Stimulated activated effector memory CD8-positive, alpha-beta T cell treated with anti-CD3 and anti-CD28 coated beads, Interleukin-12 subunit alpha, Interleukin-12 subunit beta, amount 100 ng/mL, for 72 hours (primary cell): ENCODE data around the gene FKBP15.
"Not testable (repeated sequence)": the region's sequence is repeated elsewhere in the genome, so short reads cannot be mapped to it uniquely, and the experiment has no call there.

ENCODE experiments used
- ATAC-seq: fragments of 150-1000 bp; cut with Tn5 transposase; 2 replicates; pipeline ENCODE4 v1.10.0; 2021
- DNase-seq, 2 donors: peaks; one replicate each; pipeline ENCODE4 v3.0.0; 2021 to 2022; ENCODE audit warnings: low spot score in 2 of 2
- H3K27ac Mint-ChIP-seq: one replicate; pipeline ENCODE4 v1.8.0; 2022; ENCODE audit warnings: mild to moderate bottlenecking, mixed read lengths
- H3K36me3 Mint-ChIP-seq: one replicate; pipeline ENCODE4 v1.8.0; 2022; ENCODE audit warnings: mild to moderate bottlenecking, mixed read lengths
- H3K4me1 Mint-ChIP-seq: one replicate; pipeline ENCODE4 v1.8.0; 2022; ENCODE audit warnings: mixed read lengths
- H3K4me3 Mint-ChIP-seq: one replicate; pipeline ENCODE4 v1.8.0; 2022; ENCODE audit warnings: mild to moderate bottlenecking, mixed read lengths
- H3K9me3 Mint-ChIP-seq: one replicate; pipeline ENCODE4 v1.8.0; 2022; ENCODE audit warnings: mixed read lengths

The FKBP15 gene

DNA sequence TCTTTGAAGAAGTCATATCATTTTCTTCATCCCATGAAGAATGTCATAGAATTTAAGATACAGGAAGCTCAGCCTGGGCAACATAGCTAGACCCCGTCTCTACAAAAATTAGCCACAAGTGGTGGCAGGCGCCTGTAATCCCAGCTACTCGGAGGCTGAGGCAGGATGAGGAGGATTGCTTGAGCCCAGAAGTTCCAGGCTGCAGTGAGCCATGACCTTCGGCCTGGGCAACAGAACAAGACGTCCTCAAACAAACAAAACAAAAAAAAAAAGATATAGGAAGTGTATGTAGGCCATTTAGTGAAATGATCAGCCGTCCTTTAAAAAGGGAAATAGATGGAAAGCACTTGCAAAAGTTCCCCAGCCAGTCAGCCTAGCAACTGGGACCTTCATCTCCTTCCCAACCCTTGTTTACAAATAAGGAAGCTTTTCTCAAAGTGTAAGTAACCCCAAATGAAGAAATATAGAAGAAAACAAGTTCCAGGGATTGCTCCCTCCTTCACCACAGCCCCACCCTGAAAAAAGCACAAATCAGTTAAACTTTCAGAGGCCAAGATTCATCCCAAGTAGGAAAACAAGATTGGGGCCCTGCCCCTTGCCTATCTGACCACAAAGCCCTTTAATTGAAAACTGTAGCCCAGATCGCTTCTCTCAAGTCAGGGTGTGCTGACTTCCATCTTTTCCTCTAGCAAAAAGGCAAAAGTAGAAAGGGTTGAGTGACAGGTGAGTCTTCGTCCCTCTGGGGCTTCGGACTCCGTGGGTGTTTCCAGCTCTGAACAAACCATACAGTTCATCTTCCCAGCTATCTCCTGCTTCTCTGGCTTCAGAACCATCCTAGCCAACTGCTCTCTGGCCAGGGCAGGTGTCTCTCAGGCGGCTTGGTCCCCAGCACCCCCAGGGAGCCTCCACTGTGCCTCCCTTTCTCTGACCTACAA, 69.1 kb downstream of the FKBP15 start:
- H3K36me3 Mint-ChIP-seq: peaks cover 3% of the 10 kb centered on the region
- peak overlapping the region; percentile 71 for H3K4me3 Mint-ChIP-seq
- peaks cover 51% of the 10 kb centered on the region for H3K4me1 Mint-ChIP-seq
- H3K9me3 Mint-ChIP-seq: no peaks in the 10 kb centered on the region
- ATAC-seq (no peak), DNase-seq (no peak)
- peak overlapping the region; percentile 84 for H3K27ac Mint-ChIP-seq

DNA sequence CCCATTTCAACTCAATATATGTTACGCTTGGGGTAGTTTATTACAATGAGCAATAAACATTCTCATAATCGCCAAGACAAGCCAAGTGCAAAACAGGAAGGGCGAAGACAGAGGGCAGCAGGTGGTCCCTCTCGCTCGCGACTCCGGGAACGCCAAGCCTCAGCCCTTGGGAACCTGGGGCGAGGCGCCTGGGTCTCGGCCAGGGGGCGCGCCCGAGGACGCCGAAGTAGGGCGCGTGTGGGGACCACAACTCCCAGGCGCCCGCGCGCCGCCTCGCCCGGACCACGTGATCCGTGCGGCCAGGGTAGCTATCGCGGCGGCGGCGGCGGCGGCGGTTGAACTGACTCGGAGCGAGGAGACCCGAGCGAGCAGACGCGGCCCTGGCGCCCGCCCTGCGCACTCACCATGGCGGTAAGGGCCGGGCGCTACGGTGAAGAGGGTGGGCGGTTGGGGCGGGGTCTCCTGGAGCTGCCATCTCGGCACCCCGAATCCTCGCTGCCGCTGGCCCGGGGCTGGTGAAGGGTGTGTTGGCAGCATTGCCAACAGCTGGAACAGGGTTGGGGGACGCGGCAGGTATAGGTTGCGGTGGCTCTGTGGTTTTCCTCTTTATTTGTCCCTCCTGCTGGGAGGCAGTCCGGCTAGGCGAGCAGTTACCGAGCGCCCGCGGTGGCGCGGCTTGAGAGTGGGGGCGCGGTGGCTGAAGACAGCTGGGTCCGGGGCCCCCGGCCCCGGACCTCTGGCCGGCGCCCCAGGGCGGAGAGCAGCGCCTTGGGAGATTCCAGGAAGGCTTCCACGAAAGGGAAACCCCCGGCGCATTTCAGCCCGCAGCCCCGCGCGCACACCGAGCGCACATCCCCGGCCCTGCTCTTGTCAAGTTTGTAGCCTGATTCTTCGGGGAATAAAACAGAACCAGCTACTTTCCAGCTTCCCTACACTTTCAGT, 70.1 kb downstream of the FKBP15 start, which contains the start of gene SLC31A2:
SLC31A2 (plus strand) TSS at position 338 of the 942 bp plus-strand sequence; CDS start at position 406, 68 bp downstream.
- peak; percentile 84 to 91 for DNase-seq
- Mint-ChIP-seq H3K4me1 (peaks cover 41% of the 10 kb centered on the region), H3K9me3 (no peaks in the 10 kb centered on the region), H3K27ac (peak within 1 kb of the TSS; percentile 84), H3K4me3 (peak within 1 kb of the TSS; percentile 71), H3K36me3 (no peaks in the 10 kb centered on the region)
- peak; percentile 96 for ATAC-seq

DNA sequence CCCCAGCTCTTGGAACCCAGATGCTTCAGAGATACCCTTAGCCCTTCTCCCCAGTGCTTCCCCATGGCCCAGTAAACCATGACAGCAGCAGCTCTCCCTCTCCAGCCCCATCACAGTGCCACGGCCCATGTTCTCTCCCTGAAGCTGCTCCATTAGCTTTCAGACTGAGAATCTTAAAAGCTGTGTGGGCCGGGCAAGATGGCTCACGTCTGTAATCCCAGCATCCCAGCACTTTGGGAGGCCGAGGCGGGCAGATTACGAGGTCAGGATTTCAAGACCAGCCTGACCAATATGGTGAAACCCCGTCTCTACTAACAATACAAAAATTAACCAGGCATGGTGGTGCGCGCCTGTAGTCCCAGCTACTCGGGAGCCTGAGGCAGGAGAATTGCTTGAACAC, 71.5 kb downstream of the FKBP15 start:
- H3K36me3 Mint-ChIP-seq, H3K4me3 Mint-ChIP-seq, H3K27ac Mint-ChIP-seq, ATAC-seq, H3K9me3 Mint-ChIP-seq, DNase-seq: not testable (repeated sequence)
- H3K4me1 Mint-ChIP-seq: peaks cover 27% of the 10 kb centered on the region

DNA sequence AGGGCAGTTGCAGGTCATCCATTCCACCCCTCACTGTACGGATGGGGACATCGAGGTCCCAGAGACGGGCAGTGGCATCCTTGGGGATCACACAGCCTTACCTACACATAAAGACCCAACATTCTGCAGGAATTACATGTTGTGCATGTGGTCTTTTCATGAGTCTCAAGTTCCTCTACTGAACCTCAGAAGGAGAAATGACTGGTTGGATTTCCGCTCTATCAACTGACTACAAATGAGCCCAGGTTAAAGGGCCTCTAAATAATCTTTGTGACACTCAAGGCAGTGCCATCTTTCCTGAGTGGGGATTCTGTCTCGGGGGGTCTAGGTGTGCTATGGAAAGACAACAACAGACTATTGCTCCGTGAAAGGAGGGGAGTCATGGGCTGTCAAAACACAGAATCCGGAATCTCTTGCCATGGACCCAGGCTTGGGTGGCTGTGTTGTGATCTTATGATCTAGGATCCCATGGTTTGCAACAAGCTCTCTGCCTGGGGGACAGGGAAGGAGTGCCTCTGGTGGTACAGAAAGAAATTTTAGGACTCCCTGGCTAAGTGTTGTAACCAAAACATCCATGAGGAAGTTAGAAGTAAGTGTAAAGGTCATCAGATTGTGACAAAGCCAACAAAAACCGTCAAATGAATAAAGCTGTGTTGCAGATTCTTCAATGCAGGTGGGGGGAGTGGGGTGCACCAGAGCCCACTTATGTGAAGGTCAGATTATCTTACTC, 72.1 kb downstream of the FKBP15 start:
- ATAC-seq (no peak), DNase-seq (no peak)
- Mint-ChIP-seq H3K27ac (no peak overlapping the region), H3K4me3 (no peak overlapping the region), H3K4me1 (peaks cover 22% of the 10 kb centered on the region), H3K9me3 (no peaks in the 10 kb centered on the region), H3K36me3 (no peaks in the 10 kb centered on the region)

DNA sequence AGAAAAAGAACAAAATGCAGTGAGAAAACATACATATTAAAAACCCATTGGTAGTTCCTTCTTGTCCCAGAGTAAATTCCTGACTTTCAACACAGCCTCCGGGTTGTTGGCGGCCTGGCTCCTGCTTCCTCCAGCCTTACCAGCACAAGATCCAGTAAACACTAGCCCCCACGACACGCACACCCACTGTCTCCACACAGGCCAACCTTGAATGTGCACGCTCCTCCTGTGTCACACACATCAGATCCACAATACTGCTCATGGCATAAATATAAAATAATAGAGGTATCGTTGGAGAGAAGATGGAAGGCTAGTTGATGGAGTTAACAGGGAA, 72.7 kb downstream of the FKBP15 start:
- Mint-ChIP-seq H3K27ac (no peak overlapping the region), H3K4me1 (peaks cover 16% of the 10 kb centered on the region), H3K36me3 (no peaks in the 10 kb centered on the region), H3K9me3 (no peaks in the 10 kb centered on the region), H3K4me3 (no peak overlapping the region)
- DNase-seq (no peak), ATAC-seq (no peak)

DNA sequence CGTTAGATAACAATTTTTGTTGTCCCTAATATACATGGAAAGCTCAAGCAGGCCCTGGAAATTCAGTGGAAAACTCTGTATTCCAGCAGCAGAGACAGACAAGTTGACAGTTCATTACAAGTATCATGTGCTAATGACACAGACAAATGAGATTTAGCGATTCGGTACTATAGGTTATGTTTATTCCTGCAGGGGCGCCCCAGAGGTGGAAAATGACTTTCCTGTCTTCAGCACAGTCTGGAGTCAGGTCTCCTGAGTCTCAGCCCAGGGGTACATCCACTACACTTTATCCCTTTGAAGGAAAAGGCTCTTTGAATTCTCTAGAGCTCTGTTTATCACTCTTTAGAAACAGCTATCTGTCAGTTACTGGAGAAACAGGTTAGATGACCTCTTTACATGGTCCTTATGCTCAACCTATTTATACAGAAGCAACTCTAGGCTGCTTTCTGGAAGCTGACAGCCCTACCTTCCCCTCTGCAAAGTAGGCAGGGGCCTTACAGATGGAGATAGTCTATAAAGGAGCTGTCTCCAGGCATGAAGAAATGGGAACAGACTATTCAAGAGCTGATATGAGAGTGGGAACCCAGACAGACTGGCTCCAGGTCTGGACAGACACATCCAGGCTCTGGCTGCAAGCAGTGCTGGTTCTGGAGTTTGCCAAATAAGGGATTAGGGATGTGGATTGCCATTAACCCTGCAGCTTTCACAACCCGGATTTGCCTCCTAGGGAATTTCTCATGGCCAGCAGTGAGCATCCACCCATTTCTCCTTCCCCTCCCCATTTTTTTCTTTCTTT, 77.4 kb downstream of the FKBP15 start:
- ATAC-seq (no peak), DNase-seq (no peak)
- no peak overlapping the region for H3K4me3 Mint-ChIP-seq

DNA sequence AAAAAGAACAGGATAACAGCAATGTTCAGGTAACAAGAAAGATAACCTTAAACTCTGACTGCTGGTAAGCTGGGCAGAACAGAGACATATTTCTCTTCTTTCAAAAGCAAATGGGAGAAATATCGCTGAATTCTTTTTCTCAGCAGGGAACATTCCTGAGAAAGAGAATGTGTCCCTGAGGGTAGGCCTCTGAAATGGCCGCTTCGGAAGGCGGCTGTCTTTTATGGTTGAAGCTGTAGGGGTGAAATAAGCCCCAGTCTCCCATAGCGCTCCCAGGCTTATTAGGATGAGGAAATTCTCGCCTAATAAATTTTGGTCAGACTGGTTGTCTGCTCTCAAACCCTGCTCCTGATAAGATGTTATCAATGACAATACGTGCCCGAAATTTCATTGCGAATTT, 80.2 kb downstream of the FKBP15 start:
- not testable (repeated sequence) for DNase-seq, H3K9me3 Mint-ChIP-seq, H3K4me3 Mint-ChIP-seq, ATAC-seq, H3K27ac Mint-ChIP-seq, H3K4me1 Mint-ChIP-seq, H3K36me3 Mint-ChIP-seq

More for the DNA sequence above, 77.4 kb downstream of the FKBP15 start:
- no peak overlapping the region for H3K27ac Mint-ChIP-seq
- no peaks in the 10 kb centered on the region for H3K9me3 Mint-ChIP-seq
- no peaks in the 10 kb centered on the region for H3K4me1 Mint-ChIP-seq
- H3K36me3 Mint-ChIP-seq: no peaks in the 10 kb centered on the region

DNA sequence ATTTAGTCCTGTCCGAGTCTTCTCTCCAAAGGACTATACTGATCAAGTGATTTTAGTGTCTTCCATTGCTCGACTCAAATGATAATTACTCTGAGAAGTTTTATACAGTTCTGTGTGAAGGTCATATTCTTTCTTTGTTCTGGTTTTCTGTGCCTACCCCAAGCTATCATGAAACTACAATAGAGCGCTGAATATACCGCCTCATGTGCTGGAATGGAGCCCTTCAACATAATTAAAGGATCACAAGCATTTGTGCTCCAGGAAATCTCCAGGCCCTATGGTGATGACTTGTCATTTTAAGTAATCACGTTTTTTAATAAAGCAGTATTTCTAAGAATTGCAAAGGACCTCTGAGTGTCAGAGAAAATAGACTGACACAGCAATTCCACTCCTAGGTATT, 81.1 kb downstream of the FKBP15 start:
- H3K4me3 Mint-ChIP-seq: no peak overlapping the region
- H3K36me3 Mint-ChIP-seq: no peaks in the 10 kb centered on the region
- H3K27ac Mint-ChIP-seq: no peak overlapping the region
- DNase-seq (no peak), ATAC-seq (no peak)
- no peaks in the 10 kb centered on the region for H3K4me1 Mint-ChIP-seq
- no peaks in the 10 kb centered on the region for H3K9me3 Mint-ChIP-seq

DNA sequence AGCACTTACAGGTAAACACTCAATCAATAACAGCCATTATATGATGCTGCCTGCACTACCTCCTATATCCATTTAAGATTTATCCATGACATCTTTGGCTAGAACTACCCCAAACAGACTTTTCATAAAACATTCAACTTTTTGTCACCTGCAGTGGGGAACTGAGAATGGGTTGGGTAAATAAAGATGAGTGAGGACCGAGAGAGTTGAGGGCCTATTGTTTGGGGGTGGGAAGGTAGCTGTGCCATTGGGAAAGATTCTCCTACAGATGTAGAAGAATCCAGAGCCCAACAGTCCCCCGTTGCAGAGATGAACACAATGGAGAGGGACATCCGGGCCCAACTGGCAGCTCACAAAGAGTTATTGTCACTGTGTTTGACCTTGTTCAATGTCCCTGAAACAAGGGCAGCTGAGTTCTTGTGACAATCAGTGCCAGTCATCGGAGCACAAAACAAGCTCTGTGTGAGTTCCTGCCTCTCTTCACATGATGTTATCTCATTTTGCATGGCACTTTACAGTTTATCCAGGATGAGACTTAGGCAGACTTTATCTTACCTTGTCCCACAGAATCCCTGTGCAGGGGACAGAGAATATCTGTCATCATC, 81.8 kb downstream of the FKBP15 start:
- H3K27ac Mint-ChIP-seq: no peak overlapping the region
- no peak for ATAC-seq
- H3K4me3 Mint-ChIP-seq: no peak overlapping the region
- no peaks in the 10 kb centered on the region for H3K4me1 Mint-ChIP-seq
- H3K9me3 Mint-ChIP-seq: no peaks in the 10 kb centered on the region
- H3K36me3 Mint-ChIP-seq: no peaks in the 10 kb centered on the region
- no peak for DNase-seq

DNA sequence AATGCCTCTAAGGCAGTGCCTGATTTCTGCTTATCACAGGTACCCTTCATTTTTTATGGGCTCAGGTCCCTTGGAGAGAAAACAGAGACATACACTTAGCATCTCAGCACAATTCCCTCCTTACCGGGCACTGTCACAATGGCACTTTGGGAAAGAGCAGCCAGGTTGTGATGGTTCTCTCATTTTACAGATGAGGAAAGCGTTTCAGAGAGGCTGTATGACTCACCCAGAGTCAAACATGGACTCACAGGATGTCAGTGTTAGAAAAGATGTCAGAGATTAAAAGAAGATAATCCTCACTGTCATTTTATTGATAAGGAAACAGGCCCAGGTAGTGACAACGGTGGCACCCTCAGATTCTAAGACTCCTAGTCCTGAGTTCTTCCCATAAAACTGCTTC, 82.3 kb downstream of the FKBP15 start:
- ATAC-seq (no peak), DNase-seq (no peak)
- Mint-ChIP-seq H3K36me3 (no peaks in the 10 kb centered on the region), H3K9me3 (no peaks in the 10 kb centered on the region), H3K27ac (no peak overlapping the region), H3K4me3 (no peak overlapping the region), H3K4me1 (no peaks in the 10 kb centered on the region)

DNA sequence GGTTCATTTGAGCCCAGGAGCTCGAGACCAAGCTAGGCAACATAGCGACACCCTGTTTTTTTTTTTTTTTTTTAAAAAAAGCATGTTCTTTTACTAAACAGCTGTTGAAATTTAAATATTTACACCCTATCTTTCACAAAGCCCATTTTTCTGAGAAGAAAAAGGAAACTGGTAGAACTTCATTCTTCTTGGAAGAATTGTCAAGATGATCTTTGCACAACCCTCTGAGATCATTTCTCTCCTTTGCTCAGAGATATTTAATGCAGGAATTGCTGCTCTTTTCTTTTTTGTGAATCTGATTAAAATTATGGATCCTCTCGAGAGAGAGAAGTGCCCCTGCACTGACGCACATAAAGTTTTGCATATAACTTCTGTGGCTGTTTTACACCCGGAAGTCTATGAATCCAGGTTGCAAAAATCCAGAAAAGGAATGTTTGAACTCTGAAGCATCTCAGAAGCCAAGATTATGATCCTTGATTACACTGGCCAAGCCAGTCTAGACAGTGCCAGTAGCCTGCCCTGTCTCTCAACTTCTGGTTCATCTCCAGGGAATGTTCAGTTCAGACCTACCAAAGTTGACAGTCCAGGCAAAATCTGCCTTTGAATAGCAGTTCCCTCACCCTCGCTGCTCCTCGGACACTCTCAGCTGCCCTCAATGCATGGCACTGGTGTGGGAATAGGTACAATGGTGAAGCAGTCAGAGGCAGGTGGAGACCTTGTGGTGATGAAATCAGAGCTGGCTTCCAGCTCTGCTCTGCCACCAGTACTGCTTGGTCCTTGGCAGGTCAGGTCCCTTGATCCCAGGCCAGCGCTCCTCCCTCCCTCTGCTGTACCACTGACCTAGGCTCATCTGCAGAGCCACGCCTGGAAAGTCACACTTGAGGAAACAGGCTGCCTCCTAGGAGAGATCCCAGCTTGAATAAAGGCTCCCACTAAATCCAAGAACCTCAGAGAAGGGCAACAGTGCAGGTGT, 83.6 kb downstream of the FKBP15 start:
- H3K9me3 Mint-ChIP-seq: no peaks in the 10 kb centered on the region
- no peak overlapping the region for H3K27ac Mint-ChIP-seq
- ATAC-seq: no peak
- no peak for DNase-seq
- H3K4me3 Mint-ChIP-seq: no peak overlapping the region
- no peaks in the 10 kb centered on the region for H3K36me3 Mint-ChIP-seq
- no peaks in the 10 kb centered on the region for H3K4me1 Mint-ChIP-seq

DNA sequence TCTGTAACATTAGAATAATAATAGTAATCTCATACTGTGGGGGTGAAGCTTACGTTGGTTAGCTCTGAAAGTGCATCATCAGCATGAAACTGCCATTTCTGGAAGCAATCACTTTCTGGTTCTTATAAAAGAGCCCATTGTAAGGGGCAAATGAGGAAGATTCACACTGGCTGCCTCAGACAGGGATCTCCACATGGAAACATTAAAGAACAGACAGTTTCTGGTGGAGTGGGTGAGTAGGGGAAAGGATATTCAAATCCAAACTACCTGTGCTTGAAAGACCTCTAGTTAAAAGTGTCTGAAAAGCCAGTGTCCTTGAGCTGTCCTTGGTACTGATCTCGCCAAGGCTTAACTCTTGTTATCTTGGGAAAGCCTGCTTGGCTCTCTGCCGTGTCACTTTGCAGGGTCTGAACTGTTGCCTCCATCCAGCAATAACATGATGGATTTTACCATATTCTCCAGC, 89.4 kb downstream of the FKBP15 start:
- H3K27ac Mint-ChIP-seq: no peak overlapping the region
- no peaks in the 10 kb centered on the region for H3K36me3 Mint-ChIP-seq
- no peak overlapping the region for H3K4me3 Mint-ChIP-seq
- DNase-seq: no peak
- ATAC-seq: no peak
- no peaks in the 10 kb centered on the region for H3K9me3 Mint-ChIP-seq
- H3K4me1 Mint-ChIP-seq: no peaks in the 10 kb centered on the region

DNA sequence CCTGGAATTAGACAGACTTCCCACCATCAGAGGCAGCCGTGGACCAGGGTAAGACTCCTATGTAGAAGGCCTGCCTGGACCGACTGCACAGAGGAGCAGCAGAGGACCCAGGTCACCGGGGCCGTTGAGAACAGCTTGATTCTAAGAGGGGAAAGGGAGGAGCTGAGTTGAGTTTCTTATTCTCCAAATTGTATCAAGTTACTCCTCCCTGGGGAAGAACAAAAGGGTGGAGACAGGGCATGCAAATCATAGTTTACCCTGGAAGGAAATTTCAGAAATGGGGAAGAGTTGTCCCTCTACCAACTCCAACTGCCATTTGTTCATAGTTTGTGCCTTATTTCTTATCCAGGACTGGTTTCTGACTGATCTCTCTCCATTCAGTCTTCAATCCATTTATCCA, 91.2 kb downstream of the FKBP15 start:
- DNase-seq (no peak), ATAC-seq (no peak)
- H3K9me3 Mint-ChIP-seq: no peaks in the 10 kb centered on the region
- no peak overlapping the region for H3K4me3 Mint-ChIP-seq
- no peaks in the 10 kb centered on the region for H3K36me3 Mint-ChIP-seq
- no peak overlapping the region for H3K27ac Mint-ChIP-seq
- no peaks in the 10 kb centered on the region for H3K4me1 Mint-ChIP-seq
